ENCODE data around the gene PLEKHA3. TPM values are rescaled to one million over a fixed set of nuclear protein-coding genes. Genes with fewer than 3 reads are reported as not detected.

The PLEKHA3 gene
- total RNA-seq, 2 donors from 2014 or later, result 21.2 to 22.8 TPM

DNA sequence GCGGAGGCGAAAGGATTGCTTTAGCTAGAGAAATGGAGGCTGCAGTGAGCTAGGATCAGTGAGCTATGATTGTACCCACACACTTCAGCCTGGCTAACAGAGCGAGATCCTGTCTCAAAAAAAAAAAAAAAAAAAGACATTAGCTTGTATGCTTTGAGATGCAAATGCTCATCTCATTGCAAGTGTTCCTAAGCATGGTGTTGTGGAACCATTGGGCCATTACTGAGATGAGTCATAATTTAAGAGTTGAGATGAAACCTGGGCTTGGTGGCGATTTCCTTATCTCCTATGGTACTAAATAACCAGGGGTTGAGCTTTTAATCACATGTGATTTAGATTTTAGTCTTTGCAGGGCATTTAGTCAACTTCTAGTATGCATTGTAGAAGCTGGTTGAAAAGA lies 2.2 kb downstream of the PLEKHA3 start:
- Histone ChIP-seq H3K36me3 (ENCODE audit: control insufficient read depth, insufficient read depth, low read length) (no peaks in the 10 kb centered on the region), H3K4me1 (ENCODE audit: control insufficient read depth, insufficient read depth, low read length) (peaks cover 3% of the 10 kb centered on the region), H3K9me3 (ENCODE audit: control insufficient read depth, low read length) (no peaks in the 10 kb centered on the region), H3K4me3 (ENCODE audit: low read length) (peak overlapping the region; percentile 30), H3K27ac (ENCODE audit: low read depth, low read length) (no peak overlapping the region), H3K27me3 (ENCODE audit: control insufficient read depth, insufficient read depth, low read length, poor library complexity, severe bottlenecking) (no peaks in the 10 kb centered on the region), H3K9ac (ENCODE audit: extremely low read depth, low read length, poor library complexity, severe bottlenecking) (no peak overlapping the region)
- TF ChIP-seq, protein P1, sequence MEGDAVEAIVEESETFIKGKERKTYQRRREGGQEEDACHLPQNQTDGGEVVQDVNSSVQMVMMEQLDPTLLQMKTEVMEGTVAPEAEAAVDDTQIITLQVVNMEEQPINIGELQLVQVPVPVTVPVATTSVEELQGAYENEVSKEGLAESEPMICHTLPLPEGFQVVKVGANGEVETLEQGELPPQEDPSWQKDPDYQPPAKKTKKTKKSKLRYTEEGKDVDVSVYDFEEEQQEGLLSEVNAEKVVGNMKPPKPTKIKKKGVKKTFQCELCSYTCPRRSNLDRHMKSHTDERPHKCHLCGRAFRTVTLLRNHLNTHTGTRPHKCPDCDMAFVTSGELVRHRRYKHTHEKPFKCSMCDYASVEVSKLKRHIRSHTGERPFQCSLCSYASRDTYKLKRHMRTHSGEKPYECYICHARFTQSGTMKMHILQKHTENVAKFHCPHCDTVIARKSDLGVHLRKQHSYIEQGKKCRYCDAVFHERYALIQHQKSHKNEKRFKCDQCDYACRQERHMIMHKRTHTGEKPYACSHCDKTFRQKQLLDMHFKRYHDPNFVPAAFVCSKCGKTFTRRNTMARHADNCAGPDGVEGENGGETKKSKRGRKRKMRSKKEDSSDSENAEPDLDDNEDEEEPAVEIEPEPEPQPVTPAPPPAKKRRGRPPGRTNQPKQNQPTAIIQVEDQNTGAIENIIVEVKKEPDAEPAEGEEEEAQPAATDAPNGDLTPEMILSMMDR (conservative IDR thresholded peaks at IDR 0.05), result no peak
- no peaks in the 10 kb centered on the region for H3K9me3 Mint-ChIP-seq
- H3K36me3 Mint-ChIP-seq (ENCODE audit: low read depth), result peaks cover 7% of the 10 kb centered on the region
- peaks cover 25% of the 10 kb centered on the region for H3K4me1 Mint-ChIP-seq
- H3K27ac Mint-ChIP-seq, result no peak overlapping the region
- no peak overlapping the region for H3K4me3 Mint-ChIP-seq
- peaks cover 3% of the 10 kb centered on the region for H3K27me3 Mint-ChIP-seq (ENCODE audit: insufficient read depth)
- no peak for DNase-seq
- WGBS, 2 experiments (ENCODE audit: insufficient coverage in 1 of 2, insufficient read length in 1 of 2), result 81 to 90% methylated on average over 2 to 4 of the region's 4 CpGs

DNA sequence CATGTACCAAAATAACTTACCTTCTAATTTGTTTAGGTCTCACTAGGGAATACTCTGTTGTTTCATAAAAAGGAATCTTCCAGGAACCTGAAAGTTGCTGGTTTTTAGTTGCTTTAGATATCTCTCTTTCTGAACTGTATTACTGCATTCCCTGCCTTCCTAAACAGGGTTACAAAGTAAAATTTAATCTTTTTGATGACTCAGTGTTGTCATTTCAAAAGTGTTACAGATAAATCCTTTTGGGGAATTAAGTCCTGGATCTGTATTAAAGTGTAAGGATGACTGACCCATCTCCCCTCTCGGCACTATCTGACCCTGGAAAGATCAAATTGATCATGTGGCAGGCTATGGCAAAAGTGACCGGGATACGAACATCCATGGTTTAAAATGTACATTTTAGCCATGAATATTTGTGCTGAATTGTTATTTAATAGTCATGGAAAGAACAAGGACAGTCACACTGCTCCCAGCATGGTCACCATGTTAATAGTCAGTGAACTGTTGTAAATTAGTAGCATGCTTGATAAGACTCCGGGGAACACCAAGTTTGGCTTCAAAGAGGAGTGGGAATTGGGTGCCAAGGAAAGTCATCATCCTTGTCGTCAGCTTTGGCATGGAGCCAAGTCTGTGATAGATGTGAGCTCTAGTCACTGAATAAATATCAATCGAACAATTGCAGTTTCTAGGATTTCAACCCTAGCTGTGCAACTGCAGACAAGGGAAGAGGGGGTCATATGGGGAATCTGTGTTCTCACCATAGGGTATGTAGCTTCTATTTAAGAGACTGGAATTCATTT lies 4.2 kb downstream of the PLEKHA3 start:
- H3K9ac ChIP-seq (ENCODE audit: extremely low read depth, low read length, poor library complexity, severe bottlenecking), result no peak overlapping the region

DNA sequence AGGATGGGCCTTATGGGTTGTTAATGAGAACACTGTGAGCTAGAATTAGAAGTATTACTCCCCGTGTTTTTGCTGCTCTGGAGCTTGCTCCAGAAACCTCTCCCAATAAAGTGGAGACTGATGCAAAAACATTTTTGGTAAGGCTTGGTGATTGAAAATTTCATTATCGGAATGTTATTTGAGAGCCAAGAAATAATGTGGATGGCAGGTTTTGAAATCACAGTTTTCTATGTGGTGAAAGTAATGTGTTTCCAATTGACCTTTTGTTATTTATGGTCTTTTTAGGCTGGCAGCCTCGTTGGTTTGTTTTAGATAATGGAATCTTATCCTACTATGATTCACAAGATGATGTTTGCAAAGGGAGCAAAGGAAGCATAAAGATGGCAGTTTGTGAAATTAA lies 5.1 kb downstream of the PLEKHA3 start:
- Mint-ChIP-seq H3K36me3 (ENCODE audit: low read depth) (peaks cover 19% of the 10 kb centered on the region), H3K4me3 (no peak overlapping the region), H3K9me3 (no peaks in the 10 kb centered on the region), H3K27me3 (ENCODE audit: insufficient read depth) (no peaks in the 10 kb centered on the region), H3K27ac (no peak overlapping the region), H3K4me1 (peaks cover 31% of the 10 kb centered on the region)
- Histone ChIP-seq H3K9ac (ENCODE audit: extremely low read depth, low read length, poor library complexity, severe bottlenecking) (no peak overlapping the region), H3K9me3 (ENCODE audit: control insufficient read depth, low read length) (no peaks in the 10 kb centered on the region), H3K36me3 (ENCODE audit: control insufficient read depth, insufficient read depth, low read length) (peaks cover 3% of the 10 kb centered on the region), H3K4me1 (ENCODE audit: control insufficient read depth, insufficient read depth, low read length) (peaks cover 5% of the 10 kb centered on the region), H3K27me3 (ENCODE audit: control insufficient read depth, insufficient read depth, low read length, poor library complexity, severe bottlenecking) (no peaks in the 10 kb centered on the region), H3K27ac (ENCODE audit: low read depth, low read length) (no peak overlapping the region), H3K4me3 (ENCODE audit: low read length) (no peak overlapping the region)
- no peak for DNase-seq
- WGBS, 2 experiments (ENCODE audit: insufficient coverage in 1 of 2, insufficient read length in 1 of 2), result 89 to 100% methylated on average over 1 to 3 of the region's 3 CpGs
- TF ChIP-seq, protein P1 (conservative IDR thresholded peaks at IDR 0.05), result no peak

More for the DNA sequence above, 4.2 kb downstream of the PLEKHA3 start:
- 89 to 96% methylated on average over 5 to 6 of the region's 6 CpGs for WGBS, 2 experiments (ENCODE audit: insufficient coverage in 1 of 2, insufficient read length in 1 of 2)
- Mint-ChIP-seq H3K9me3 (no peaks in the 10 kb centered on the region), H3K27ac (no peak overlapping the region), H3K4me1 (peaks cover 25% of the 10 kb centered on the region), H3K36me3 (ENCODE audit: low read depth) (peaks cover 13% of the 10 kb centered on the region), H3K27me3 (ENCODE audit: insufficient read depth) (no peaks in the 10 kb centered on the region), H3K4me3 (no peak overlapping the region)
- H3K27ac ChIP-seq (ENCODE audit: low read depth, low read length), result no peak overlapping the region
- H3K4me3 ChIP-seq (ENCODE audit: low read length), result no peak overlapping the region
- DNase-seq, result no peak
- peaks cover 3% of the 10 kb centered on the region for H3K36me3 ChIP-seq (ENCODE audit: control insufficient read depth, insufficient read depth, low read length)
- no peaks in the 10 kb centered on the region for H3K9me3 ChIP-seq (ENCODE audit: control insufficient read depth, low read length)
- TF ChIP-seq, protein P1 (conservative IDR thresholded peaks at IDR 0.05), result no peak
- peaks cover 3% of the 10 kb centered on the region for H3K4me1 ChIP-seq (ENCODE audit: control insufficient read depth, insufficient read depth, low read length)
- H3K27me3 ChIP-seq (ENCODE audit: control insufficient read depth, insufficient read depth, low read length, poor library complexity, severe bottlenecking), result no peaks in the 10 kb centered on the region

All from endodermal cell (in vitro differentiated cells).